ENCODE measurements around the gene TPD52L2.
"Not testable (repeated sequence)": the region's sequence is repeated elsewhere in the genome, so short reads cannot be mapped to it uniquely, and the experiment has no call there.

TPD52L2 gene

DNA sequence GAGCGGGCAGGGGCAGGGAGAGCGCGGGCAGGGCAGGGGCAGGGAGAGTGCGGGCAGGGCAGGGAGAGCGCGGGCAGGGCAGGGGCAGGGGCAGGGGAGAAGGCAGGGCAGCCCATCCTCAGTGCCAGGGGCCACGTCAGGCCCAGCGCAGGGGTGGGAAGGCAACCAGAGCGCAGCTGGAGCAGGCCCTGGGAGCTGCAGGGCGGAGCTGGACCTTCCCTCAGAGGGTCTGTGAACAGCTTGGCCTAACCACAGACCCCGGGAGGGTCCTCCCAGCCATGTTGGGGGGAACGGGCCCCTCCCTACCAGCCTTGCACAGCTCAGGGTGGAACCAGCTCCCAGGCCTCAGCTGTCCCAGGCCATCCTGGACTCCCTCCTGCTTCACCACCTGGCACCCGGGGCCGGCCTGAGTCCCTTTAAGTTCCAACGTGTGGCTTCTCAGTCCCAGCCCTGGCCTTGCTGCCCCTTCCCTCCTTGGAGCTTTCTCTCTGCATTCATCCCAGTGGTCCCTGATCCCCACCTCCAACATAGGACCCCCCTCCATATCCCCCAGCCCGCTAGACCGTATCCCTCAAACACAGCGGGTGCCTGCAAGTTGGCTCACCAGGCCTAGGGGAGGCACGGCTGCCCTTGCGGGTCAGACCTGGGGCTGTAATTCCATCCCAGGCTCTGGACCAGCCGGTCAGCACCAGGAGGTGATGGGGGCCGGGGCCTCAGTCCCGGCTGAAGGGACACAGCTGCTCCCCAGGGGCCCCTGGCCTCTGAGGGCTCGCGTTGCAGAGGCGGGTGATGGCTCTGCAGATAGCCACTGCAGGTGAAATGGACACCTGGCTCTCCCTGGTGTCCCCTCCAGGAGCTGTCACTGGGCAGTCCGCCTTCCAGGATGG is 28.4 kb upstream of the TPD52L2 start:
- no peak for FAIRE-seq

DNA sequence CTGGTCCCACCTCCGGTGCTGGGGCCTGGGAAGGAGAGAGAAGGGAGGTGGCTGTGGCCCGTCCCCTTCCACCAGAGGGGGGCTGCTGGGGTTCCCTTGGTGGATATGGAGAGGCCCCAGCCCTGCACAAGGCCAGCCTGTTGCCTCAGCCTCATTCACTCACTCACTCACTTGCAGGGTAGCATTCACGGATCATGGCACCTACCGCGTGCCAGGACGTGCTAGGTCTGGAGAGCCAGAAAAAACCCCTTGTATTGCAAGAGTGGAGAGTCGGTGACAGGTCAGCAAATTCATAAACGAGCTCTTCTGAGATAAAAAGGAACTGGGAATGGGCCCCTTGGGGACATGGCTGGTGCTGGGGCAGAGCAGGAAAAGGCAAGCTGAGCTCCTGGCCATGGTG is 27.6 kb upstream of the TPD52L2 start:
- no peak for FAIRE-seq

DNA sequence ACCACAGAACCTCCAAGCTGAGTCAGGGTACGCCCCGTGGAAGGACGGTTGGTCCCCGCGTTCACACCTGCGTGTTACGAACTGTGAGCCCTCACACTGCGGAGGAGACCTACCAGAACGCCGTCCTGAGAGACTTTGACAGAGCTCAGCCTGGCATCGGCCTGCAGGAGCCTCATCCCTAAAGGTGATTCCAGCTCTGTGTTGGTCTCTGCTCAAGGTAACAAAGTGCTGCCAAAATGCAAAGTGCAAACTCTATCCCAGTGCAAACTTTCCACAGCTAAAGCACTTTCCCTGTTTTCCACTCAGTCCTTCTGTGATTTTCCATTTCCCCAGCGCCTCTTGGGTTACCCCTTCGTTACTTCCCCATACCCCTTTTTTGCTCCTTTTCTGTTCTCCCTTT is 25.4 kb upstream of the TPD52L2 start:
- FAIRE-seq = no peak

DNA sequence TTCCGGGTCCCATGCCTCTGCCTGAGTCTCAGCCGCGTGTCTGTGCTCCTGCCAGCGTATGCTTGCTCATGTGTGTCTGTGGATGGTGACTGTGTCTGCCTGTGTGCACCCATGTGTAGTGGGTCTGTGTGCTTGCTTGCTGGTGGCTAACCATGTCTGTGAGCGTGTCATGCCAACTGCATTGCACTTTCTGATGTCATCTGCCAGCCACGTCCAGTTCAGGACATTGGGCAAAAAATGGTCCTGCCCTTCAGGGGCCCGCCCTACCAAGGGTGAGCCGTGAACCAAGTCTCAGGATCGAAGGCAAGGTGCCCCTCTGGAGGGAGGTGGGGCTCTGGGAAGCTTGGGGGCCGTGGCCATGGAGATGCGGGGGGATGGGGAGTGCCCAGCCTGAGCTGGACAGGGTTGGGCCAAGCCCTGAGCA is 24.7 kb upstream of the TPD52L2 start:
- no peak for FAIRE-seq

DNA sequence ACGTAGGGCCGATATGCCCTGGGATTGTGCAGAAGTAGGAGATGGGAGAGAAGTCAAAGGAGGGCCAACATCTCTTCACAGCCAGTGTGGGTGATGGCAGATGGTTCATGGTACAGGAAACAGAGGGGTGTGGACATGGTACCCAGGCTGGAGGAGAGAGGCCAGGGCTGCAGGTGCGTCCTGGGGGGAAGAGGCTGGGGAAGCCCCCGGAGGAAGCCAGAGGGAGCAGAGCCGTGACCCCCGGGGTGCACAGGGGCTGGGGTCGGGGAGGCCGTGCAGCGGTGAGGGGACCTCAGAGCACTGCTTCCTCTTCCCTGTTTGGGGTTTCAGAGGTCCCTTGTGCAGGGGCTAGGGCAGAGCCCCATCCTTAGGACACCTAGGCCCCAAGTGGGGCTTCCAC is 22.8 kb upstream of the TPD52L2 start:
- FAIRE-seq = no peak

DNA sequence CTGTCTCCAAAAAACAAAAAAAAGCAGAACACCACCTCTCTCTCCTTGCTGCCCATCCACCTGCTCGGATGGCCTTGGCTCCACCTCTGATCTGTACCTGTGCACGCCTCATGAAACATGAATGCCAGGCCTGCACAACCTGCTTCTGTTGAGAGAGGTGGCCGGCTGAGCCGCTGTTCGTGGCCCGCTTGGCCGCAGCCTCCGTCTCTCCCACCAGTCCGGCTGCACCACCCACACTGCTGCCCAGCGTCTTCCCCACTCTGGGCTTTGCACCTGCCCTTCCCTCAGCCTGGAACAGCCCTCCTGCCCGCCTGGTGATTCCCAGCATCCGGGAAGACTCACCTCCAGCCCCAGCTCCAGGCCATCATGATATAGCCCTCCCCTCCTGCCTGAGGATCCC is 21.8 kb upstream of the TPD52L2 start:
- no peak for FAIRE-seq

DNA sequence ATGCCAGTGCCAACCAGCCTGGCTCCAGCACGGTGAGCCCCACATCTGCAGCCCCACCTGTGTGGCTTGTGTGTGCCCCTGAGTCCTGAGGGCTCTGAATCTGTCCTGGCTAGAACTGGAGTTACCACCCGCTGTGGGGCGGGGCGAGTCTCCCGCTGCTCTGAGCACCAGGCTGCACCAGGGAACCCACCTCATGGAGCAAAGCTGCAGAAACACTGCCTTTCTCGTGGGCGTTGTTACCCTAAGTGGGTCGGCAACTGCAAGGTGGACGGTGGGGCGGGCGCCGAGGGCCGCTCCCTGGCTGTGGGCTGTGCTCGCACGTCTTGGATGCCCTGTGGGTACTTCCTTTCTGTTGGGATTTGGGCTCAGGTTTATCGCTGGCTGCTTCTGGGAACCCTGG is 21.3 kb upstream of the TPD52L2 start:
- FAIRE-seq = no peak

DNA sequence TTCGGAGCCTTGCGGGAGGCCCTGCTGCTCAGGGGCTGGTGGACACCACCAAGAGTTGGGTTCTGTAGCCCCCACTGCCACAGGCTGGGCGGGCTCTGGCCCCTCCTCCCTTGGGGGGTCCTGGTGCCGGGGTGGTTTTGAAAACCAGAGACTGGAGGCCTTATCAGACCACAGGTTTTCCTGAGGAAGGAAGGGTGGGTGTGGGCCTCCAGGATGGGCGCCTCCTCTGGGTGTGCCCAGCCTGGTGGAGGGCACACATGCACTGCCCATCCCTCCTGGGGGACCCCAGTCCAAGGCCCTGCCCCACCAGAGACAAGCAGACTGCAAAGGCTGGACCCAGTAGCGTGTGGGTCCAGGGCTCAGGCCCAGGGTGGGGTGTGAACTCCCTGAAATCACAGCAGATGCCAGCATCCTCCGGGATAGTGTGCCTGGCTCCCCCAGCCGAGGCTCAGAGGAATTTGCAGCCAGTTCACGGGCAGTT is 20.5 kb upstream of the TPD52L2 start:
- no peak for FAIRE-seq

DNA sequence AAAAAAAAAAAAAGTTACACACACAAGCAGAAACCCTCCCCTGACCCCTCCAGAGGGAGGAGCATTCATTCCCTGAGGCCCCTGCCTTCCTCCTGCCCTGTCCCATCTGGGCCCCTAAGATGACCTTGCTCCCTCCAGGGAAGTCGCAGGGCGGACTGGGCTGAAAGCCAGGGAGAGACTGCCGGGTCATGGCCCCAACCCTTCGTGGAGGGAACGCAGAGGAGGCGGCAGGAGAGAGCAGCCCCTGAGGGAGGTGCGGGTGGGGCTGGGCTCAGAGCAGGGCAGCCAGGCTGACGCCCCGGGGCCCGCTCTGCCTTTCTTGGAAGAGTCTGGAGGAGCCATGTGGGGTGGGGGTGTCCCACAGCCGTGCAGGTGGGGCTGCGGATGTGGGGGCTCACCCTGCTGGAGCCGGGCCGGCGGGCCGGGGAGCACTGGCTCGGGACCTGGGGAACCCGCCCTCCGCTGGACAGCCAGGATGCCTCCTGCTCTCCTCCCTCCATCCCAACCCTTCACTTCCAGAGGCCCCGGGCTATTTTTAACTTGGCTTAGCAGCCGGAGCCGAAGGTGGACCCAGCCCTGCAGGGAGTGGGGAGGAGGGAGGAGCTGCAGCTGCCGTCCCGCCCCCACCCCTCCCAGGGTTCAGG is 18.8 kb upstream of the TPD52L2 start:
- no peak for FAIRE-seq

DNA sequence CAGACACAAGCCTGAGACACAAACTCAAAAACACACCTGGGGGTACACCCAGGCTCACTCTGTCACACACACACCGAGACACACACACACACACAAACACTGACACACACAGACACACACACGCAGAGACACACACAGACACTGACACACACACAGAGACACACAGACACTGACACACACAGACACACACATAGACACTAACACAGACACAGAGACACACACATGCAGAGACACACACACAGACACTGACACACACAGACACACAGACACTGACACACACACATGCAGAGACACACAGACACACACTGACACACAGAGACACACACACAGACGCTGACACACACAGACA is 18.2 kb upstream of the TPD52L2 start:
- no peak for FAIRE-seq

DNA sequence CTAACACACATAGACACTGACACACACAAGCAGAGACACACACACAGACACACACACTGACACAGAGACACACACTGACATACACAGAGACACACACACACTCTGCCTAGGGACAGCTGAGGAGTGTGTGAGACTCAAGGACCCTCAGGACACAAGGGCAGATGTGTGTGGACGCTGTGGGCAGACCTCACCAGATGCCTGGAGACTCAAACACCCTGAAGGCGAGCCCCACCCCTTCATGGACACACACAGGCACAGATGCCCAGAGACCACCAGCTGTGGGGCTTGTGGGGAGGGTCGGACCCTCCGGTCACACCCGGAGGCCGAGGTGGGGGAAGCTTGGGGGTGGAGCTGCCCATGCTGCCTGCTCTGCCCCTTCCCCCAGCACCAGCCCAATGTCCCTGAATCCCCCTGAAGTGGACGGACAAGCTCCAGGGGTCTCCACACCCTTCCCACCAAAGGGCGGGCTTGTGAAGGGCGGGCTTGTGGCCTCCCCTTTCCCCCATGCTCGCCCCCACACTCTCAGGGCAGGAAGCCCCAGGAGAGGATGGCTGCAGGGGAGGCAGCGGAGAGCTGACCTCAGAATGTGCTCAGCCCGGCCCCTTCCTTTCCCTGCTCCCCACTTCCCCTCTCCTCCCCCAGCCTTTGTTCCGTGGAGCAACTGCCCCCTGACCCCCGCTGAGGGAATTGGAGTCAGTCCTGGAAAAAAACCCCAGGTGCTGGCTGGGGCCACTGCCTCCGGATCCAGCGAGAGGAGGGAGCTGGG is 17.6 kb upstream of the TPD52L2 start:
- FAIRE-seq = no peak

DNA sequence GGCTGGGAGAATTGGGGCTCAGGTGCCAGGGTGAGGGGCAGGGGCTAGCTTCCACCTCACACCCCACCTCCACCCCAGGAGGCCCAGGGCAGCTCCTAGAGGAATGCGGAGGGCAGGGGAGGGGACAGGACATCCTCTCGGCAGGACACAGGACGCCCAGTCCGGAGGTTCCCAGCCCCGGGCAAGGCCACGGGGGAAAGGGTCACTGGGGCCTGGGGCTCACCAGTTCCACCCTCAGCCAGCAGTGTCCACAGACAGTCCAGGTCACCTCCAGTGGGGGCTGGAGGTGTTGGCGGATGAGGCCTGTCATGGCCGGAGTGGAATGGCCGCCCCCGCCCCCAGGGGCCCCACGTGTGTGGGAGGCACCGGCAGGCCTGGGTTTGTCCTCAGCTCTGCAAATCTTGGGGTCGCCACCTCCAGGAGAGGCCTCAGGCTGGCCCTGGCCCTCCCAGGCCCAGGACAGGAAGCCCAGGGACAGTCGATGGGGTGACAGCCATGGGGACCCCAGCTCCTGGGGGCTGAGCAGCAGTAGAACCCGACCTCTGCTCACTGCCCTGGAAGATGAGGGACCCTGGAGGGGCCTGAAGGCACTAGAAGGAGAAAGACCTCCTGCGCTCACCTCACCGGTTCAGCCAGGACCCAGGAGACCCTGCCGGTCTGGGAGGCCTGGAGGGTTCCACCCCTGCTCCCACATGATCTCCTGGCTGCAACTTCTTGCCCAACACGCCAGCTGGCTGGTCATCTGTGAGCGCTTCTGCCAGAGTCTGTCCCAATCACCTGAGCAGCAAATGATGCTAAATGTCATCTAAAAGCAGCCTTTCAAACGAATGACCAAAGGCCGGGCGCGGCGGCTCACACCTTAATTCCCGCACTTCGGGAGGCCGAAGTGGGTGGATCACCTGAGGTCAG is 16.8 kb upstream of the TPD52L2 start:
- FAIRE-seq = no peak

DNA sequence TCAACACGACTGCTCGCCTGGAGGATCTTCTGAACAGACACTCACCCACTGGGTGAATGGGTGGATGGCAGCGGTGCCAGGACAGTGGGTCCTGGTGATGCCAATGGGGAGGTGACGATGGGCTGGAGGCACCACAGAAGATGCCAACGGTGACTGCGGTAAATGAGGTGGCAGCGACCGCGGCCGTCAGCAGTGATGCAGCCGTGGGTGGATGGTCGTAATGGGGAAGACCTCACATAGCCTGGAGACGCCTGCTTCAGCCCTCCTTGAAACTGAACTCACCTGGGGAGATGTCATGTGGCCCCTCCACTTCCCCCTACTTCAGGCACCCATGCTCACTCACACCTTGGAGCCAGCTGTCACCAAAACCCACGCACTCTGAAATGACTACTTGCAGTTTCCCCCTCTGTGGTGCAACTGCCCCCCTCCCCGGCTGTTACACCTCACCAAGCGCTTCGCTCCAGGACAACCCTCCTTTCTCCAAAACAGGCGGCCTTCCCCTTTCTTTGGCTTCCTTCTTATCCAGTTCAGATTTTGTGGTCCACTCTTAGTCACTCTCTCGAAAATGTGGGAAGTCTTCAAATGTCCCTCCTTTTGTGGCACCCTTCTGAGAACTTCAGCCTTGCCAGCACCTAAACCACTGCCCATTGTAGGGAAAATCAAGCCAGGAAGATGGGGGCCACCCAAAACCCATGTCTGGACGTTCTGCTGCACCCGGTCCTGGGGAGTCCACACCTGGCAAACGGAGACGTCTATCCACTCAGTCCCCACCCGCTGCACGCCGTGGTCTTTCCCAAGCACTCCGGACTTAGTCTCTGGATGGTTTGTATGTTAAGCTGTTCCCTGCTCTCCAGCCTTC is 14.2 kb upstream of the TPD52L2 start:
- no peak for FAIRE-seq

DNA sequence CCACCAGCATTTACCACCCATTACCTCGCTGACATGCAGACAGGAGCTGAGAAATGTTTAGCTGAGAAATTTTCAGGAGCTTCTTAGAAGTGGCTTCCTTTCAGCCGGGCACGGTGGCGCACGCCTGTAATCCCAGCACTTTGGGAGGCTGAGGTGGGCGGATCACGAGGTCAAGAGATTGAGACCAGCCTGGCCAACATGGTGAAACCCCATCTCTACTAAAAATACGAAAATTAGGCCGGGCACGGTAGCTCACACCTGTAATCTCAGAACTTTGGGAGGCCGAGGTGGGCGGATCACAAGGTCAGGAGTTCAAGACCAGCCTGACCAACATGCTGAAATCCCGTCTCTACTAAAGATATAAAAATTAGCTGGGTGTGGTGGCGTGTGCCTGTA is 13.5 kb upstream of the TPD52L2 start:
- not testable (repeated sequence) for FAIRE-seq

DNA sequence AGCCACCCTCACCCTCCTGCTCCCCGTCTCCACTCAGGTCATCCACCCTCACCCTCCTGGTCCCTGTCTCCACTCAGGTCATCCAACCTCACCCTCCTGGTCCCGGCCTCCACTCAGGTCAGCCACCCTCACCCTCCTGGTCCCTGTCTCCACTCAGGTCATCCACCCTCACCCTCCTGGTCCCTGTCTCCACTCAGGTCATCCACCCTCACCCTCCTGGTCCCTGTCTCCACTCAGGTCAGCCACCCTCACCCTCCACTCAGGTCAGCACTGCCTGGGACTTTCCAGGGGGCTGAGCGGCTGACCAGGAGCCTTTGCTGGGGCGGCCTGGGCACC is 11.4 kb upstream of the TPD52L2 start:
- FAIRE-seq = not testable (repeated sequence)

DNA sequence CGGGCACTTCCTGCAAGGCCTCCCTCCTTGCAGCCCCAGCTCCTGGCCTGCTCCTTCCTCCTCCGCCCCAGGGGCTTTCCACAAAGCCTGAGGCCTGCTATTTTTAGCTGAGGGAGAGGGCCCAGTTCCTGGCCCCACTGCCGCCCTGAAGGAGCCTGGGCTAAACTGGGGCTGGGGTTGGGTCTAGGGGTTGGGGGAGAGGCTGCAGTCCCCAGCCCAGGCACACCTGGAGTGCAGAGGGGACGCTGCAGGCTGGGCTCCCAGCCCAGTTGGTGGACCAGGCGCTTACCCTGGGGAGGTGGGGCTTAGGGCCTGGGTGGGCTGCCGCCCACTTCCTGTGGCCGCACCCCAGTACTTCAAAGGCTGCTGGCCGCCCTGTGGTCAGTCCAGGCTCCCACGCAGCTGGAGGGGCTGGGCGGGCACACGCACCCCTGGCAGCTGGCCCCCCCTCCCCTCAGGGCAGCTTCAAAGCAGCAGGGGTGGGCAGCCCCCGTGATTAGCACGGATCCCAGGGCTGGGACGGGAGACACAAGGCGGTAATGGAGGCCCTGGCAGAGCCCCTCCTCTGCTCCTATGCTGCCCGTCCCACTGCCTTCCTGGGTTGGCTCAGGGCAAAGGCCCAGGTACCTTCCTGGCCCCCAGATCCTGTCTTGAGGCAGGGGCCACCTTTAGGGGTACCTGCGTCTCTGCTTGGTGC is 10.9 kb upstream of the TPD52L2 start:
- no peak for FAIRE-seq

DNA sequence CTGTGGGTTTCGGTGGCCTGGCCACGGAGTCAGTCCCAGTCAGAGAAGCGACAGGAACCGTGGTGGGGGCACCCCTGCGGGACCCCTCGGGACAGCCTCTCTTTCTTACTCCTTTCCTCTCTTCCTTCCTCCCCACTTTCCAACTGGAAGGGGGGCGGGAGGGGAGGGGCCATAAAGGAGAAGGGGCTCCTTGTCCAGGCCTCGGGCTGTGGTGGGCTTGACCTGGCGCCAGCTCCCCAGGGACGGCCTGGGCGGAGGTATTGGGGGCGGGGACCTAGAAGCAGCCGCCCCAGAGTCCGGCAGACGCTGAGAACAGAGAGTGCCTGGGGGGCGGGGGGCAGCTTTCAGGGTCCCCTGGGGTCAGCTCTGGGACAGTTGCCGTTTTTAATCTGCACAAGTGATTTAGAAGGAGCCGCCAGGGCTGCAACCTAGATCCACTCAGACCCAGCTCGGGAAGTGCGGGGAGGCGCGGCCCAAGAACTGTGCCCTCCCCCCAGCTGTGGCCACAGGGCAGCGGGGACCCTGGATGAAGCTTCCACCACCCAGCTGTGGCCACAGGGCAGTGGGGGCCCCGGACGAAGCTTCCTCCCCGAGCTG is 10.2 kb upstream of the TPD52L2 start:
- no peak for FAIRE-seq

DNA sequence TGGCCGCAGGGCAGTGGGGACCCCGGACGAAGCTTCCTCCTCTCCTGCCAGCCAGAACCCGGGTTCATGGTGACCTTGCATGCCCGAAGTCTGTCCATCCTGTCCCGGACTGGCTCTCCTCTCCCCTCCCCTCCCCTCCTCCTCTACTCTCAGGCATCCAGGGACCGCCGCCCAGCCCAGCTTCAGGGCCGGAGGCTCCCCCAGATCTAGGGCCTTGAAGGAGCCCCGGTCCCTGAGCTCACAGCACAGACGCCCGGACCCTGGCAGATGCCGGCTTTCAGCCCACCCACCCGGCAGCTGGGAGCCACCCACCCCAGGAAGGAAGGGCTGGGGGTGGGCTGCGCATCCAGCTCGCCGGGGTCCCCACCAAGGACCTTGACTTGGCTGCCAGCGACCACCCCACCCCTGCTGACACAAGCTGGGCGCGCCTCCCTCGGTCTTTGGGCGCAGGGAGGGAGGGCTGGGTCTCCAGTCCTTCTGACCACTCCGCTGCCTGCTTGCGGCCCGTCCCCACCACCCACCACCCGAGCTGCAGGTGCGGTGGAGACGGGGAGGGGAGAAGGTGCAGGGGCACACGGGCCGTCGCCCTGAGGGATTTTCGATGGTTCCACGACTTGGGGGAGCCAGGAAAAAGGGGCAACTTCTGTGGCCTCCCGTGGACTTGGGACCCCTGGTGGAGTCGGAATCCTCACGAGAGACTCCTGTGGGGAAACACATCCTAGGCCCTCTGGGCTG is 9.5 kb upstream of the TPD52L2 start:
- FAIRE-seq = no peak

DNA sequence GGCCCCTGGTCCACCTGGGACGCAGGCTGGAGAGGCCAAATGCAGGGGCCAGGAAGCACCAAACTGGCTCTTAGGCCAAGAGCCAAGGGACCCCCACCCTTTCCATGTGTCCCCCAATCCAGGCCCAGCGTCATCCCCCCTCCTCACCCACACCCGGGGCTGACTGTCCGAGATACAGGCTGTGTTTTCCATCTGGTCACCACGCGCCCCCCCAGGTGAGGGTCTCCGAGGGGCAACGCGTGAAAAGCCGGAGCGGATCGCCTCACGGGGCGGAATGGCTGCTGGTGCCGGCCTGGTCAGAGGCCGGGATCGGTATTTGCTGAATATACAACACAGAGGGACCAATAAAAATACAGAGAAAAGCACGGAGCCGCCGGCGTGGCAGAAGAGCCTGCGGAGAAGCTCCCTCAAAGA is 9.0 kb upstream of the TPD52L2 start:
- FAIRE-seq = no peak

Data from islet of Langerhans (tissue), 1 donor.